Neural progenitor cell (in vitro differentiated cells): ENCODE data around the gene DYNLT1. TPM values are rescaled to one million over a fixed set of nuclear protein-coding genes. Genes with fewer than 3 reads are reported as not detected.
A peak's percentile ranks its signal among the peaks of the same experiment; 100 is the strongest.

Experiments
- DNase-seq: peaks from one replicate; pipeline ENCODE4 v3.0.0-alpha.2; 2016; ENCODE audit warnings: low spot score
- H2AFZ ChIP-seq: fragments of 200-600 bp; sonication (generic); replicated peaks from 2 replicates; pipeline ENCODE4 v1.6.1; 2016; ENCODE audit warnings: antibody characterized with exemption
- H3F3A ChIP-seq: fragments of 200-600 bp; sonication (generic); 2 replicates; pipeline ENCODE4 v1.6.1; 2016; ENCODE audit warnings: antibody characterized with exemption, low read depth
- H3K27ac ChIP-seq: fragments of 200-600 bp; sonication (generic); 2 replicates; pipeline ENCODE4 v1.5.1; 2016; ENCODE audit warnings: mild to moderate bottlenecking
- H3K27me3 ChIP-seq: fragments of 200-600 bp; sonication (generic); 2 replicates; pipeline ENCODE4 v1.6.1; 2016; ENCODE audit warnings: mild to moderate bottlenecking, moderate library complexity
- H3K36me3 ChIP-seq: fragments of 200-600 bp; sonication (generic); 2 replicates; pipeline ENCODE4 v1.5.1; 2016
- H3K4me1 ChIP-seq: fragments of 200-600 bp; sonication (generic); 2 replicates; pipeline ENCODE4 v1.6.1; 2016; ENCODE audit warnings: mixed run types
- H3K4me2 ChIP-seq: fragments of 200-600 bp; sonication (generic); 2 replicates; pipeline ENCODE4 v1.6.1; 2016
- H3K4me3 ChIP-seq: fragments of 200-600 bp; sonication (generic); 2 replicates; pipeline ENCODE4 v1.5.1; 2016
- H3K79me2 ChIP-seq: fragments of 200-600 bp; sonication (generic); 2 replicates; pipeline ENCODE4 v1.6.1; 2016; ENCODE audit warnings: low read depth
- H3K9ac ChIP-seq: fragments of 200-600 bp; sonication (generic); 2 replicates; pipeline ENCODE4 v1.6.1; 2016
- H3K9me3 ChIP-seq: fragments of 200-600 bp; sonication (generic); 2 replicates; pipeline ENCODE4 v1.5.1; 2016; ENCODE audit warnings: low read depth
- H4K20me1 ChIP-seq: fragments of 200-600 bp; sonication (generic); 2 replicates; pipeline ENCODE4 v1.6.1; 2016; ENCODE audit warnings: low read depth
- H3K27ac Mint-ChIP-seq: 3 replicates; pipeline ENCODE4 v1.8.0; 2021; ENCODE audit warnings: mixed read lengths
- H3K27me3 Mint-ChIP-seq: 2 replicates; pipeline ENCODE4 v1.8.0; 2022; ENCODE audit warnings: low read depth, mild to moderate bottlenecking, inconsistent platforms, moderate library complexity, mixed read lengths; ENCODE audit not compliant: insufficient read depth
- H3K36me3 Mint-ChIP-seq: 3 replicates; pipeline ENCODE4 v1.8.0; 2021; ENCODE audit warnings: mixed read lengths
- H3K4me1 Mint-ChIP-seq: 3 replicates; pipeline ENCODE4 v1.8.0; 2021; ENCODE audit warnings: mixed read lengths
- H3K4me3 Mint-ChIP-seq: 3 replicates; pipeline ENCODE4 v1.8.0; 2021; ENCODE audit warnings: mild to moderate bottlenecking, moderate library complexity, mixed read lengths
- H3K9me3 Mint-ChIP-seq: 3 replicates; pipeline ENCODE4 v1.8.0; 2020; ENCODE audit warnings: mixed read lengths
- EZH2 ChIP-seq: fragments of 200-600 bp; sonication (generic); IDR thresholded peaks from 2 replicates; pipeline ENCODE4 v1.6.1; 2017; ENCODE audit warnings: antibody characterized with exemption, mild to moderate bottlenecking, moderate library complexity
- EZH2phosphoT487 ChIP-seq: fragments of 200-600 bp; sonication (generic); IDR thresholded peaks from 2 replicates; pipeline ENCODE4 v1.6.1; 2017; ENCODE audit warnings: antibody characterized with exemption
- total RNA-seq: library from RNA; depleted of rRNA; stranded (reverse); fragments of >200 nt; gene quantifications from 2 replicates; pipeline ENCODE4 v1.2.3, GENCODE V29; 2015; ENCODE audit warnings: low replicate concordance
- TF ChIP-seq, protein P1 (sequence below): fragments of 200-600 bp; sonication (generic); IDR thresholded peaks from 2 replicates; pipeline ENCODE4 v1.5.1; 2017; ENCODE audit warnings: antibody characterized with exemption, mild to moderate bottlenecking

Gene DYNLT1
- total RNA-seq, 1 donor from 2014 or later: 82.8 TPM

DNA sequence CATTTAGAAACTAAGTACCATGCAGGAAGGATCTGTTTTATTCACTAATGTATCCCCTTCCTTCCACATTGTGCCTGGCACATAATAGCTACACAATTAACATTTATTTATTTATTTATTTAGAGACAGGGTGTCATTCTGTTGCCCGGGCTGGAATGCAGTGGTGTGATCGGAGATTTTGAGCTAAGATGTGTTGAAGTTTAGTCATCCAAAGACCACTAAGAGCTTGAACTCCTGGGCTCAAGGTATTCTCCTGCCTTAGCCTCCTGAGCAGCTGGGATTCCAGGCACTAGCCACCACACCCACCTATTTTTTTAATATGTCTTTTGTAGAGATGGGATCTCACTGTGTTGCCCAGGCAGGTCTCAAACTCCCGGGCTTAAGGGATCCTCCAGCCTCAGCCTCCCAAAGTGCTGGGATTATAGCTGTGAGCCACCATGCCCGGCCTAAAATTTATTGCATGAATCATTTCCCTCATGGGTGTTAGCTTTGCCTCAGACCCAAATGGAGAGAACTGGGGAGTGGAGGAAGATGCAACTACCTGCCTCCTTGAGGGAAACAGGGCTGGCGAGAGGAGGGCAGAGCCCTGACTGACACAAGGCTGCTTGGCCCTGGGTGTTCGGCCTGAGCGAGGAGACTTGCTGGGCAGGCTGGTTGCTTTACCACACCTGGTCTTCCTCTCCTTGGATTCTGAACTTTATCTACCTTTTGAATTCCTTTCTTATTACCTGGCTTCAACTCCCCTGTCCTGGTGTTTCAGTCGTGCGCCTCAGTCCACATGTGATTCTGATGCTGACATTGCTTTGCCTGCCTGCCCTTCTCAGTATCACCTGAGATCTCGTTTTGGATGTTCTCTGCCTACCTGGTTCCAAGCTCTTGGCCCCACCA lies 1.7 kb upstream of the DYNLT1 start:
- Histone ChIP-seq H3K4me3 (no peak overlapping the region), H3K4me2 (no peak overlapping the region), H3K27me3 (peaks cover 15% of the 10 kb centered on the region), H3K9me3 (no peaks in the 10 kb centered on the region), H3K27ac (no peak overlapping the region), H3K9ac (no peak overlapping the region), H4K20me1 (peaks cover 28% of the 10 kb centered on the region), H3K79me2 (peaks cover 30% of the 10 kb centered on the region), H3F3A (no peaks in the 10 kb centered on the region), H3K4me1 (peaks cover 8% of the 10 kb centered on the region), H2AFZ (no peak overlapping the region), H3K36me3 (no peaks in the 10 kb centered on the region)
- Mint-ChIP-seq H3K36me3 (peaks cover 13% of the 10 kb centered on the region), H3K4me1 (peaks cover 32% of the 10 kb centered on the region), H3K9me3 (no peaks in the 10 kb centered on the region), H3K27ac (peak overlapping the region; percentile 47), H3K27me3 (peaks cover 4% of the 10 kb centered on the region), H3K4me3 (peak overlapping the region; percentile 91)
- TF ChIP-seq EZH2phosphoT487 (no peak), EZH2 (no peak)
- TF ChIP-seq, protein P1, sequence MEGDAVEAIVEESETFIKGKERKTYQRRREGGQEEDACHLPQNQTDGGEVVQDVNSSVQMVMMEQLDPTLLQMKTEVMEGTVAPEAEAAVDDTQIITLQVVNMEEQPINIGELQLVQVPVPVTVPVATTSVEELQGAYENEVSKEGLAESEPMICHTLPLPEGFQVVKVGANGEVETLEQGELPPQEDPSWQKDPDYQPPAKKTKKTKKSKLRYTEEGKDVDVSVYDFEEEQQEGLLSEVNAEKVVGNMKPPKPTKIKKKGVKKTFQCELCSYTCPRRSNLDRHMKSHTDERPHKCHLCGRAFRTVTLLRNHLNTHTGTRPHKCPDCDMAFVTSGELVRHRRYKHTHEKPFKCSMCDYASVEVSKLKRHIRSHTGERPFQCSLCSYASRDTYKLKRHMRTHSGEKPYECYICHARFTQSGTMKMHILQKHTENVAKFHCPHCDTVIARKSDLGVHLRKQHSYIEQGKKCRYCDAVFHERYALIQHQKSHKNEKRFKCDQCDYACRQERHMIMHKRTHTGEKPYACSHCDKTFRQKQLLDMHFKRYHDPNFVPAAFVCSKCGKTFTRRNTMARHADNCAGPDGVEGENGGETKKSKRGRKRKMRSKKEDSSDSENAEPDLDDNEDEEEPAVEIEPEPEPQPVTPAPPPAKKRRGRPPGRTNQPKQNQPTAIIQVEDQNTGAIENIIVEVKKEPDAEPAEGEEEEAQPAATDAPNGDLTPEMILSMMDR: no peak
- no peak for DNase-seq

DNA sequence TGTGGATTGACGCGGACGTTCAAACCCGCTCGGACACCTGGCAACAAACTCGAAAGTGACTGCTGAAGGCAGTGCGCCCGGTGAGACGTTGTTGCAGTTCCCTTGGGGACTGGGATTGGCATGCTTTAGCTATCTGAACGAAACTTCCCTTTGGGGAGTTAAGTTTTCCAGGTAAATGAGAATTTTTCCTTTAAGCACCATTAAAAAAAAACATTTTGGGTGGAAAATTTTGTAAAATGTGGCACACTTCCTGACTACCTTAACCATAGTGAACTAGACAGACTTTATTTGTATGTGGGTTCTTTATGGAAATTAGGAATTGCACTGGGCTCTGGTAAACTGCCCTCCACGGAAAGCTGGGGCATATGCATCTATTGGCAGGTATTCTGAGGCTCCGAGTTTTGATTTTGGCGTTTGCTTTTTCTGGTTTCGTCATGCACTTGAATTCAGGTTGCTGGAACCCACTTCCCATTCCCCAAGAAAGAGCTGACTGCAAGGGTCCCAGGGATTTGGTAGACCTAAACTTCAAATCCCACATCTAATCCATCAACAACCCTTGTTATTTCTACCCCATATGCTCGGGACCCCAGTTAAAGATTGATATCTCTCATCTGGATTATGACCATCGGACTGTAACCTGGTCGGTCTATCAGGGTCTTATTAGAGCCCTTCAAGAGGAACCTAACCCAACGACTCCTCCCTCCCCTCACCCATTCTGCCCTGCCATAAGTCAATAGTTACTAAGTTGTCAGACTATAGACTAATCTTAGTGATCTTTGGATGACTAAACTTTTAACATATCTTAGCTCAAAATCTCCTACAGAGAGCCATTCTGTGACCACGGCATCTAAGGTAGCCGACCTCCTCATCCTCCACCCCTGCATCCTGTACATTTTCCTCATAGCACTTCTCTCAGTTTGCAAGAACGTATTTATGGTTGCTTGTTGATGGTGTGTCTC lies 800 bp upstream of the DYNLT1 start:
- H3K4me3 Mint-ChIP-seq: peak overlapping the region; percentile 91
- Histone ChIP-seq H3K27ac (no peak overlapping the region), H2AFZ (peak overlapping the region; percentile 90), H3K4me2 (peak overlapping the region; percentile 92), H3K9me3 (no peaks in the 10 kb centered on the region), H3K36me3 (no peaks in the 10 kb centered on the region), H3K79me2 (peaks cover 38% of the 10 kb centered on the region), H3F3A (no peaks in the 10 kb centered on the region), H3K4me1 (peaks cover 13% of the 10 kb centered on the region), H4K20me1 (peaks cover 38% of the 10 kb centered on the region), H3K4me3 (peak overlapping the region; percentile 97), H3K27me3 (peaks cover 15% of the 10 kb centered on the region), H3K9ac (no peak overlapping the region)
- DNase-seq: no peak
- peaks cover 39% of the 10 kb centered on the region for H3K4me1 Mint-ChIP-seq
- H3K27ac Mint-ChIP-seq: peak overlapping the region; percentile 47
- H3K9me3 Mint-ChIP-seq: no peaks in the 10 kb centered on the region
- H3K36me3 Mint-ChIP-seq: peaks cover 18% of the 10 kb centered on the region
- TF ChIP-seq, protein P1: no peak
- no peak for TF ChIP-seq EZH2
- no peak for TF ChIP-seq EZH2phosphoT487
- H3K27me3 Mint-ChIP-seq: peaks cover 4% of the 10 kb centered on the region

DNA sequence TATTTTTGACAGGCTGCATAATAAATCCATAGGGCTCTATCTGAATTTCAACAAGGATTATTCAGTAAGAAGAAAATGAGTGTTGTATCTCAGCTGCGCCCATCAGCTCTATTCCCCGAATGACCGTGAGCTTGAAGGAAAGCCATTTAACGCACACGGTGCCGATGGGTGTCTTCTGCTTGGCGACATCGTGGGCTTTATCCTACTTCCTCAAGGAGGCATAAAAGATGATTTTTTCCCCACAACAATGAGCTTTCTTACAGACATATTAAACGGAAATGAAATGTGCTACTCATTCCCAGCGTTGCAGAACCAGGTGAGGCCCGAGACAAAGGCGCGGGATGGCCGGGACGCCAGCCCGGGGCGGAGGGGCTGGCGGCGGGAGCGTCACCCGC lies 710 bp downstream of the DYNLT1 start:
- TF ChIP-seq EZH2 (no peak), EZH2phosphoT487 (no peak)
- TF ChIP-seq, protein P1: no peak
- Mint-ChIP-seq H3K4me3 (peak overlapping the region; percentile 99), H3K27me3 (peaks cover 4% of the 10 kb centered on the region), H3K27ac (peak overlapping the region; percentile 86), H3K36me3 (peaks cover 24% of the 10 kb centered on the region), H3K9me3 (no peaks in the 10 kb centered on the region), H3K4me1 (peaks cover 45% of the 10 kb centered on the region)
- H3K4me3 ChIP-seq: peak overlapping the region; percentile 97
- peaks cover 47% of the 10 kb centered on the region for H4K20me1 ChIP-seq
- no peaks in the 10 kb centered on the region for H3K9me3 ChIP-seq
- H3K27ac ChIP-seq: no peak overlapping the region
- no peaks in the 10 kb centered on the region for H3K36me3 ChIP-seq
- peak overlapping the region; percentile 90 for H2AFZ ChIP-seq
- H3K4me2 ChIP-seq: peak overlapping the region; percentile 92
- peaks cover 46% of the 10 kb centered on the region for H3K79me2 ChIP-seq
- DNase-seq: no peak
- H3K9ac ChIP-seq: peak overlapping the region; percentile 78
- H3F3A ChIP-seq: no peaks in the 10 kb centered on the region
- peaks cover 15% of the 10 kb centered on the region for H3K27me3 ChIP-seq
- H3K4me1 ChIP-seq: peaks cover 17% of the 10 kb centered on the region
